Left lung (tissue), 10 donors: ENCODE measurements around the gene LRIG1. TPM values are rescaled to one million over a fixed set of nuclear protein-coding genes. Genes with fewer than 3 reads are reported as not detected.
A peak's percentile ranks its signal among the peaks of the same experiment; 100 is the strongest.

ENCODE experiments used
- ATAC-seq: fragments of 200-7000 bp; cut with Tn5 transposase; one replicate; pipeline ENCODE4 v1.9.1; 2020; ENCODE audit warnings: moderate library complexity
- DNase-seq, 4 donors: peaks; one replicate each; pipeline ENCODE4 v3.0.0-alpha.2; 2013 to 2020
- H3K27ac ChIP-seq, 2 donors: fragments of 200-600 bp; sonication (generic) in 1 of 2; one replicate each; pipeline versions ENCODE4 v1.5.0 to v1.8.0; 2020 to 2021
- H3K27me3 ChIP-seq, 2 donors: fragments of 200-600 bp; sonication (generic) in 1 of 2; one replicate each; pipeline versions ENCODE4 v1.5.0 to v1.8.0; 2020 to 2021
- H3K36me3 ChIP-seq, 2 donors: fragments of 200-600 bp; sonication (generic) in 1 of 2; one replicate each; pipeline versions ENCODE4 v1.5.0 to v1.8.0; 2020 to 2021
- H3K4me1 ChIP-seq, 2 donors: fragments of 200-600 bp; one replicate each; pipeline ENCODE4 v1.8.0; 2021
- H3K4me3 ChIP-seq, 2 donors: fragments of 200-600 bp; sonication (generic) in 1 of 2; one replicate each; pipeline versions ENCODE4 v1.5.0 to v1.8.0; 2020 to 2021; ENCODE audit warnings: mild to moderate bottlenecking in 1 of 2
- H3K9me3 ChIP-seq, 2 donors: fragments of 200-600 bp; sonication (generic) in 1 of 2; one replicate each; pipeline versions ENCODE4 v1.5.0 to v1.8.0; 2020 to 2021
- intact Hi-C, 2 donors: fragments of 100-400 bp; cut with DNase I; formaldehyde crosslinking; loops; one replicate each; pipeline versions ENCODE4 v1.11.2 to v1.14.2; 2022
- polyA plus RNA-seq, 6 donors: library from polyadenylated mRNA; unstranded; fragments of 120-200 nt; gene quantifications; one replicate each; pipeline ENCODE4 v1.2.1, GENCODE V29; 2013; ENCODE audit not compliant: insufficient read length in 6 of 6
- total RNA-seq, 2 donors: library from RNA; stranded (reverse); fragmentation: NEBNext Ultra II Directional; extraction: Animal tissue kit (Norgen Biotek cat#: 25700); gene quantifications; one replicate each; pipeline ENCODE4 v1.2.1, GENCODE V29; 2021
- TF ChIP-seq, protein P1 (sequence below), 2 donors: fragments of 200-600 bp; sonication (generic) in 1 of 2; IDR thresholded peaks; one replicate each; pipeline versions ENCODE4 v1.5.0 to v1.8.0; 2021; ENCODE audit warnings: antibody characterized with exemption in 2 of 2
- donor health status: DM: no; HTN: yes; CAD: no.
- donor health status: DM: no; HTN: no; CAD: no.

The LRIG1 gene
- total and polyA plus RNA-seq, 8 donors: 32.6 to 42.7 (median 35.7) TPM

GRCh38 chr3:66465587-66465986 lies 35.2 kb downstream of the LRIG1 start:
- TF ChIP-seq, protein P1, sequence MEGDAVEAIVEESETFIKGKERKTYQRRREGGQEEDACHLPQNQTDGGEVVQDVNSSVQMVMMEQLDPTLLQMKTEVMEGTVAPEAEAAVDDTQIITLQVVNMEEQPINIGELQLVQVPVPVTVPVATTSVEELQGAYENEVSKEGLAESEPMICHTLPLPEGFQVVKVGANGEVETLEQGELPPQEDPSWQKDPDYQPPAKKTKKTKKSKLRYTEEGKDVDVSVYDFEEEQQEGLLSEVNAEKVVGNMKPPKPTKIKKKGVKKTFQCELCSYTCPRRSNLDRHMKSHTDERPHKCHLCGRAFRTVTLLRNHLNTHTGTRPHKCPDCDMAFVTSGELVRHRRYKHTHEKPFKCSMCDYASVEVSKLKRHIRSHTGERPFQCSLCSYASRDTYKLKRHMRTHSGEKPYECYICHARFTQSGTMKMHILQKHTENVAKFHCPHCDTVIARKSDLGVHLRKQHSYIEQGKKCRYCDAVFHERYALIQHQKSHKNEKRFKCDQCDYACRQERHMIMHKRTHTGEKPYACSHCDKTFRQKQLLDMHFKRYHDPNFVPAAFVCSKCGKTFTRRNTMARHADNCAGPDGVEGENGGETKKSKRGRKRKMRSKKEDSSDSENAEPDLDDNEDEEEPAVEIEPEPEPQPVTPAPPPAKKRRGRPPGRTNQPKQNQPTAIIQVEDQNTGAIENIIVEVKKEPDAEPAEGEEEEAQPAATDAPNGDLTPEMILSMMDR (IDR thresholded peaks at IDR 0.05): no peak
- ATAC-seq (no peak), DNase-seq (no peak)
- intact Hi-C loops: no loop called here
- Histone ChIP-seq H3K4me3 (no peak overlapping the region), H3K27ac (no peak overlapping the region), H3K4me1 (peaks cover 10 to 50% of the 10 kb centered on the region in 2 donors), H3K36me3 (no peaks in the 10 kb centered on the region), H3K27me3 (no peaks in the 10 kb centered on the region), H3K9me3 (no peaks in the 10 kb centered on the region)

GRCh38 chr3:66465034-66465433 lies 35.8 kb downstream of the LRIG1 start:
- H3K4me3 ChIP-seq: no peak overlapping the region
- intact Hi-C loops: no loop called here
- no peak for ATAC-seq
- H3K4me1 ChIP-seq: peaks cover 10 to 50% of the 10 kb centered on the region in 2 donors
- peak overlapping the region; percentile 19 to 59 for H3K27ac ChIP-seq
- no peaks in the 10 kb centered on the region for H3K27me3 ChIP-seq
- H3K9me3 ChIP-seq: no peaks in the 10 kb centered on the region
- TF ChIP-seq, protein P1 (IDR thresholded peaks at IDR 0.05): no peak
- H3K36me3 ChIP-seq: no peaks in the 10 kb centered on the region
- no peak for DNase-seq

DNA sequence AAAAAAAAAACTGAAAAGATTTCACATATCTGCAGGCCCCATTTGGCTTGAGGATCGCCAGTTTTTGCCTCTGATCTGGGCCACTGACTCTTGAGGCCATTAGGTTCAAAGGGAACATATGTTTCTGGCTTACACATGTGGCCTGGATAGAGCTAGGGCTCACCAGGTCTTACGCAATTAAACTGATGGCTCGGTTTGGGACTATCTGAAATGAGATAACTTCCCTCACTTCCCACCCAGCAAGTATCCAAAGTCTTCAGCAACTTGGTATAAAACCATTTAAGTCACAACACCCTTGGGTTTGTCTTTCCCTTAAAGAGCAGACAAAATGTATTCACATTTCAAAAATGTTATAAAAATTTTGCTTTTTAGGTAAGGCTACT lies 36.3 kb downstream of the LRIG1 start:
- ATAC-seq: peak; percentile 8
- DNase-seq: no peak
- H3K4me3 ChIP-seq: no peak overlapping the region
- TF ChIP-seq, protein P1 (IDR thresholded peaks at IDR 0.05): no peak
- no peaks in the 10 kb centered on the region for H3K27me3 ChIP-seq
- no peaks in the 10 kb centered on the region for H3K36me3 ChIP-seq
- intact Hi-C loops: no loop called here
- H3K9me3 ChIP-seq: no peaks in the 10 kb centered on the region
- H3K27ac ChIP-seq: peak overlapping the region; percentile 19 to 59
- peaks cover 10 to 50% of the 10 kb centered on the region in 2 donors for H3K4me1 ChIP-seq

DNA sequence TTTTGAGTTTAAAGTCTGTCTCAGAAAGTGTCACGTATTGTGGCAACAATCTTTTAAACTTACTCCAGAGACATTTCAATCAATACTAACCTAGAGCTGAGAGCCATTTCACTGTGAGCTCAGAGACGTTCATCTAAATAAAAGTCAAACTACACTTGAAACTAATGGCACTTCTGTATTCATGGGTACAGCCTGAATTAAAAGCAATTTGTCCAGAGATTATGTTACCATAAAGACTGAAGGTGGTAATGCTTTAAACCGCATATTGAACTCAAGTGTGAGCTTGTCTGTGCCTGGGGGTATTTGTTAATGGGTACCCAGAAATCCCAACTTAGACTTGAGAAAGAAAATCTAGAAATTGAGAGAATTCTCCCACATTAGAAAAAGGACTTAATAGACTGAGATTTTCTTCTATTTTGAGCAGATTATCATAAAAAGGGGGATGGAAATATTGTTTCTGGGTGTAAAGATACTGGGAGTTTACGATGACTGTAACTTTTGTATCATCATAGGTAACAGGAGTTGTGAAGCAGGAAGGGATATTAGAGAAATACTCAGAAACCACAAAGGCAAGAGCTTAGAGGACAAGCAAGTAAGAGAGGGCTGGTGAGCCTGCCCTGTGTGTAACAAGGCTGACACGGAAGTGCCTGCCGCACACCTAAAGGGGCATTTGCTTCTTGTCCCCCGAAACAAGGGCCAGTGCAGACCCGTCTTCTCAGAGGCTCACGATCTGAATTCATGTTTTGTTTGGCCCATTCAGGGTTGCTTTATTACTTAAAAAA lies 36.9 kb downstream of the LRIG1 start:
- Histone ChIP-seq H3K27ac (peak overlapping the region; percentile 18 to 59), H3K27me3 (no peaks in the 10 kb centered on the region), H3K4me1 (peaks cover 10 to 48% of the 10 kb centered on the region in 2 donors), H3K9me3 (no peaks in the 10 kb centered on the region), H3K4me3 (no peak overlapping the region), H3K36me3 (no peaks in the 10 kb centered on the region)
- DNase-seq (no peak), ATAC-seq (peak; percentile 75)
- intact Hi-C loops: no loop called here
- TF ChIP-seq, protein P1 (IDR thresholded peaks at IDR 0.05): no peak

DNA sequence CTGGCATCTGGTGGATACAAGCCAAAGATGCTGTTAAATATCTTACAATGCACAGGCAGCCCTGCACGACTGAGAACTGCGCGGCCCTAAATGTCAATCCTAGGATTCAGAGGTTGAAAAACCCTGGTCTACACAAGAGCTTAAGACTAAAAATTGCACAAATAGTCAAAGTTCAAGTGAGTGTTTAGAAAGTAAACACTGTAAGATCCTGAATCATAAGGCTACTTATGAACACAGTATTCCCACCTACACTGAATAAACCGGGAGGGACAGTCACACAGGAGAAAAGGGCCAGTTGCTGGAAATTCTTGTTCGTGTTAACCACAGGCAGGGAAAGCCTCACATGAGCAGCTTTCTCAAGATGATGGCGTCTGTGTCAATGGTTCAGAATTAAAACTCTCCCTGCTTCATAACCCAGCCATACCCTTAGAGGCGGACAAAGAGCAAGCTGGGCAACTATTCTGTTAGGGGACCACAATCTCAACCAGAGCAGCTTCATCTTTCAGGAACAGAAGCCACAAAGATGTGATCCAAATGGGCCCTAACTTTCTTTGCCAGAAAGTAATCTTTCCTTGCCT lies 37.7 kb downstream of the LRIG1 start:
- peak; percentile 87 for ATAC-seq

More for the DNA sequence above, 37.7 kb downstream of the LRIG1 start:
- Histone ChIP-seq H3K36me3 (peaks cover 0 to 1% of the 10 kb centered on the region in 2 donors), H3K27me3 (no peaks in the 10 kb centered on the region), H3K27ac (peak overlapping the region; percentile 18 to 59), H3K9me3 (no peaks in the 10 kb centered on the region), H3K4me1 (peaks cover 10 to 40% of the 10 kb centered on the region in 2 donors), H3K4me3 (no peak overlapping the region)
- no peak for DNase-seq
- TF ChIP-seq, protein P1 (IDR thresholded peaks at IDR 0.05): no peak
- intact Hi-C loops: no loop called here
